GM19025 (cell line): ENCODE data around the gene CSMD2.

Experiments
- ATAC-seq: cut with Tn5 transposase; IDR thresholded peaks from one replicate; pipeline ENCODE4 v1.9.1; 2021; ENCODE audit warnings: mild to moderate bottlenecking, low read depth, moderate library complexity; ENCODE audit not compliant: unreplicated experiment

CSMD2 gene

GRCh38 chr1:34162852-34163766 is 1.9 kb downstream of the CSMD2 start:
- peak; percentile 64 for ATAC-seq

GRCh38 chr1:34156739-34157138 is 8.3 kb downstream of the CSMD2 start:
- no peak for ATAC-seq

DNA sequence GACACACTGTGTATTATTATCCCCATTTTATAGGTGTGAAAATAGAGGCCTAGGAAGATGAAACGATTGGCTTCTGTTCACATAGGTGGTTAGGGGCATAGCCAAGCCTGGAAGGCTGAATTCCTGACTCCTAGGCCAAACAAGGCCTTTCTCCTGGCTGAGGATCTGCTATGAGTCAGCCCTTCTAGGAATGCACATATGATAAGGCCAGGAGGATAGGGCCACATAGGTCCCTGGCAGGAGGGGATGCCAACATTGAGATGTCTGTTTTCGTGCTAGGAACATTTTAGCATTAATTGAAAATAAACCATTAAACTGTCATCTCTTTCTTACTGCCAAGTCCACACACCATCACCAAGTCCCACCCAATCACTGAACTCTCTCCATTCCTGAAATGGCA is 9.2 kb downstream of the CSMD2 start:
- no peak for ATAC-seq

DNA sequence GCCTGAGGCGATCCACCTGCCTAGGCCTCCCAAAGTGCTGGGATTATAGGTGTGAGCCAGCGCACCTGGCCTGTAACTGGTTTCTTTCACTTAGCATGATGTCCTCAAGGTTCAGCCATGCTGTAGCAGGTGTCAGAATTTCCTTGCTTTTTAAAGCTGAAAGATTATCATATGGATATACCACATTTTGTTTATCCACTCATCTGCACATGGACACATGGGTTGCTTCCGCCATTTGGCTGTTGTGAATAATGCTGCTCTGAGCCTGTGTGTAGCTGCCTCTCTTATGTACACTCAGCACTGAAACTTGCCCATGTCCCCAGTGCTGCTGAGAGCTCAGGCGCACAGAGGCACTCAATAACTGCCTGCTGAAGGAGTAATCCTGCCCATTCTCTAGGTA is 11.8 kb downstream of the CSMD2 start:
- ATAC-seq: no peak

GRCh38 chr1:34149501-34149900 is 15.5 kb downstream of the CSMD2 start:
- no peak for ATAC-seq

DNA sequence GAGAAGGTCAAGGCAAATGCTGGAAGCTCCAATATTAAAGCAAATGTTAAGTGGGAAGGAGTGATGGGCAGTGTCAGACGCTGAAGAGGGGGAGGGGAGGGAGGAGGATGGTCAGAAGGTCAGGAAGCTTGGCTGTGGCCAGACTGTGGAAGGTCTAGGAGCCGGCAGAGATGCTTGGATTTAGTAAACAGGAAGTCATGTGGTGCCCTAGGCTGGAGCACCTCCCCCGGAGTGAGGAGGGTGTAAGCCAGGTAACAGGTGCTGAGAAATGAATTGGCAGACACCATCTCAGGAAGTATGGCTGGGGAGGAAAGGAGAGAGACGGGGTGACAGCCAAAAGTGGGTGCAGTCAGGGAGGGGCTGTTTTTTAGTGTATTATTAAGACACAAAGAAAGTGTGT is 17.7 kb downstream of the CSMD2 start:
- no peak for ATAC-seq

- ATAC-seq: no peak
Observed at GRCh38 chr1:34144766-34145165, 20.3 kb downstream of the CSMD2 start.

DNA sequence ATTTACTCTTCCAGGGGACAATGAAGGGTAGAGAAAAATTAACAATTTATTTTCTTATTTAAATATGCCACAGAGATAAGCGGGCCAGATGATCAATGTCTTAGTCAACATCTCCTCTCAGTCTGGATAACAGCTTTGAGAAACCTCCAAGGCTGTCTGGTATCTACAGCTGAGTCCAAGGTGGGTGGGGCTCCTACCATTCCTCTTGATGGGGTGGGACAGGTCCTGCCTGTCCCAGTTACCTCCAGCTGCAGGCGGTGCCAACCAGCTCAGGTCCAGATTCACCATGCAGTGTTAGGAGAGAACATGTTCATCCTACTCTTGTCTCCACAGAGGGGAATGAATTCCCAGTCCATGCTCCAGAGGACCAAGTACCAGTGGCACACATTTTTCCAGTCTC is 21.1 kb downstream of the CSMD2 start:
- no peak for ATAC-seq

DNA sequence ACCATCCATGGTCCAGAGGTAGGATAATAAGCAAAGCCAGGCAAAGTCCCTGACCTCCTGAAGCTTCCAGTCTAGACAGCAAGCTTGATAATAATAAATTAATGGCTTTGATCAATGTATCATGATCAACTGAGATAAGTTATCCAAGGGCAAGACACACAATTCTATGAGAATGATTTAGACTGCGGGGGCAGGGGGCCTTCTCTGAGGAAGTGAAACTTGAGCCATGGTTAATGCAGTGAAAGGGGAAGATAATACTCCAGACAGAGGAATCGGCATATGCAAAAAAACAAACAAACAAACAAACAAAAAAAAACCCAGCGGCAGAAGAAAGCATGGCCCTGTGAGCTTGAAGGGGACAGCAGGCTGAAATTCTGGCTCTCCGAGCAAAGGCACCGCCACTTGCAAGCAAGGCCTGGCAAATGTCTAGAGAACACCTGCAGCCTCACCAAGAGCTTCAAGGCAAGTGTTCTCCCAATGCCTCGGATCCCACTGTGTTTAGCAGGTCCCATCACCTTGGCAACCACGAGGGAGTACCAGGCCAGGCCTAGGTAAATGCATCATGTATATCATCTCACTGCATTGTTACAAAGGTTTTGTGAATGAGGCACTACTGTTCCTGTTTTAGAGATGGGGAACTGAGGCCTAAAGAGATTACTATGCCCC is 24.9 kb downstream of the CSMD2 start:
- no peak for ATAC-seq

GRCh38 chr1:34137411-34137810 is 27.6 kb downstream of the CSMD2 start:
- no peak for ATAC-seq

DNA sequence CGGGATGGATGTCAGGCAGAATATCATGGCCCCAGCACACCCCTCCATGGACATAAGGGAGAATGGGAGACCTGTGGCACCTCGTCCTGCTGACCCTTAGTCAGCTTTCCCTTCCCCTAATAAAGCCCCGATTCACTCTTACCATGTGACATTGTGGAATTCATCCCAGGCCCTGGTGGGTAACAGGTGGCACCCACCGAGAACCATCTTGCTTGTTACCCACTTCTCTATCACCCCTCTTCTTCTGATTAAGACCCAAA is 32.9 kb downstream of the CSMD2 start:
- no peak for ATAC-seq

- no peak for ATAC-seq
Observed at GRCh38 chr1:34131396-34132160, 33.5 kb downstream of the CSMD2 start.

GRCh38 chr1:34130306-34130705 is 34.7 kb downstream of the CSMD2 start:
- no peak for ATAC-seq

DNA sequence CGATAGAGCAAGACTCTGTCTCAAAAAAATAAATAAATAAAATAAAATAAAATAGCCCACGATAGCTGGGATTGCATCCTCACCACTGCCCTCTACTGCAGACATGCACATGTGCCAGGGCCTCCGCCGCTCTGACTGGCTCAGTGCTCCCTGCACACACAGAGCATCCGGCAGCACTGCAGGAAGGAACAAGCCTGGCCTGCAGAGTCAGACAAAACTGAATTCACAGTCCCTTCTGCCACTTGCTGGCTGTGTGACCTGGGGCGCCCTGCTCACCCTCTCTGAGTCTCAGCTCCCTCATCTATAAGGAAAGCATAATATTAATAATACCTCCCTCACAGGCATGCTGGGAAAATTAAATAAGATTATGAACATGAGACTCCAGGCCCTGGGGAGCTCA is 35.4 kb downstream of the CSMD2 start:
- ATAC-seq: no peak

GRCh38 chr1:34128186-34128889 is 36.7 kb downstream of the CSMD2 start:
- no peak for ATAC-seq

GRCh38 chr1:34127006-34128000 is 37.7 kb downstream of the CSMD2 start:
- no peak for ATAC-seq

DNA sequence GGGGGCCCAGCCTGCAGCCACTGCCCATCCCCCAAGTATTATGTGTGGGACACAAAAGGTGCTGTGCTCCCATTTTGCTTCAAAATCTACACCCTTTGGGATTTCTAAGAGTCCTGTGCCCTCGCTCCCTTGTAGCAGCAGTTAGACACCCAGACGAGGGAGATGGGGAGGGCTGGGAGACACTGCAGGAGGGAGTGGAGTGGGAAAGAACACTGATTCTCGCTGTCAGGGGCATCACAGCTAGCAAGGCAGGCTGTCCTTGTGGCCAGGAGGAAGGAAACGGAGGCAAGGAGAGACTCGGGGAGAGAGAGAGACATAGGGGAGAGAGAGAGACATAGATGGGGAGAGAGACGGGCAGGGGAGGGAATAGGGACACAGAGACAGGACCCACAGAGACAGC is 38.5 kb downstream of the CSMD2 start:
- ATAC-seq: no peak

DNA sequence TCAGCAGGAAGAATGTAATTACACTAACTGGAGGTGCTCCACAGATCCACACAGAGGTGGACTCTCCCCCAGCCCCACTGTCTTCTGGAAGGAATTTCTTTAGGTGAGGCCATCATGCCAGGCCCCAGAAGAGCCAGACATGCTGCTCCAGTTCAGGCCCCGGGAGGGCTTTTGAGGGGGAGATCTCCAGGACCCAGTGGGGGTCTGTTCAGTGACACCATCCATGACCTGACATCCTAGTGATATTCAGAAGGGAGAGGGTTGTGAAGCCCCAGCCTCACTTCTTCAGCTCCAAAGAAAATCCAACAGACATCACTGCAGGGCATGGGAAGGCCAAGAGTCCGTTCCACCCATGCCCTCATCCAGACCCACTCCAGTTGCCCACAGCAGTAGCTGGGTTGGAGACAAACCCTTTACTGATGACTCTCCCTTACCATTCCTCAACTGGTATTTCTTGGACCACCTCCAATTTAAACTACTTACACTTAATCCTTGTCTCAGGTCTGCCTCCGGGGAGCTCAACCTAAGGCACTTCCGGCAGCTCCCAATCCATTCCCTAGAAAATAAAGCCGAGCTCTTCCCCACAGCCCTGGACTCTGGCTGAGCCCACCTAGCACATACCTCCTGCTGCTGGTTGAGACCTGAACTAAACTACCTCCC is 39.2 kb downstream of the CSMD2 start:
- no peak for ATAC-seq
